ENCODE measurements around the gene BCL11B.

BCL11B gene

DNA sequence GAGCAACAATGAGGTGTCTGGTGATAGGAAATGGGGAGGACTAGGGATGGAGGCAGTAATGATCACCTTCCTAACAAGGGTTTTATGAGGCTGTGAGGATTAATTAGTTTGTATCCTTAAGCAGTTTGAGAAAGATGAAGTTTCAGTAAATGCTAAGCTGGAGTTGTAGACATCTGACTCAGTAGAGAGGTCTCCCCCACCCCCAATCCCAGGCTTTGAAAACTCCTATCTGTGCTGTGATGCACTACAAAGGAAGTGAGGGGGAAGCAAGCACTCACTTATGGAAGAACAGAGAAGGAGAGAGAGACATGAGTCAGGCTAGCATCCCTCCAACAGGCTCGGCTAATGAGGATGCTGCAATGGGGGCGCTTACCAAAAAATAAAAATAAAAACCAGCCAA, 5.5 kb upstream of the BCL11B start:
- TF ChIP-seq, protein P1, sequence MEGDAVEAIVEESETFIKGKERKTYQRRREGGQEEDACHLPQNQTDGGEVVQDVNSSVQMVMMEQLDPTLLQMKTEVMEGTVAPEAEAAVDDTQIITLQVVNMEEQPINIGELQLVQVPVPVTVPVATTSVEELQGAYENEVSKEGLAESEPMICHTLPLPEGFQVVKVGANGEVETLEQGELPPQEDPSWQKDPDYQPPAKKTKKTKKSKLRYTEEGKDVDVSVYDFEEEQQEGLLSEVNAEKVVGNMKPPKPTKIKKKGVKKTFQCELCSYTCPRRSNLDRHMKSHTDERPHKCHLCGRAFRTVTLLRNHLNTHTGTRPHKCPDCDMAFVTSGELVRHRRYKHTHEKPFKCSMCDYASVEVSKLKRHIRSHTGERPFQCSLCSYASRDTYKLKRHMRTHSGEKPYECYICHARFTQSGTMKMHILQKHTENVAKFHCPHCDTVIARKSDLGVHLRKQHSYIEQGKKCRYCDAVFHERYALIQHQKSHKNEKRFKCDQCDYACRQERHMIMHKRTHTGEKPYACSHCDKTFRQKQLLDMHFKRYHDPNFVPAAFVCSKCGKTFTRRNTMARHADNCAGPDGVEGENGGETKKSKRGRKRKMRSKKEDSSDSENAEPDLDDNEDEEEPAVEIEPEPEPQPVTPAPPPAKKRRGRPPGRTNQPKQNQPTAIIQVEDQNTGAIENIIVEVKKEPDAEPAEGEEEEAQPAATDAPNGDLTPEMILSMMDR (IDR thresholded peaks at IDR 0.05; ENCODE audit: low read depth, low read length): no peak
- no peak for DNase-seq (ENCODE audit: extremely low read depth, low read depth)

DNA sequence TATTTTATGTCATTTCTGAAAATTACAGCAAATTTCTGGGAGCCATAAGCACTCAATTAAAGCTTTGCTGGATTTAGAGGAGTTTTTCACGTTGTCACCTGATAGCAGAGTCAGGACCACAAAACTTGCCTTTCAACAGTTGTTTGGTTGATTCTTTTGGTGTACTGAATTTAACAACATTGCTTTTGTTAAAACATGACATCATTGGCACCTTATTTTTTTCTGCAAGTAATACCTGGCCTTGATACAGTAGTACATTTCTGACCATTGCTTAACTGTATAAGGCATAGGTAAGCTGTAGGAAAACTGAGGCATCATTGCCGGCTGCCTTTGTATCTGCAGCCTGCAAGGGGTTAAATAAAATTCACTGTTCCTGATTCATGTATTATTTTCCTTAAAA, 4.5 kb upstream of the BCL11B start:
- no peak for DNase-seq (ENCODE audit: extremely low read depth, low read depth)
- TF ChIP-seq, protein P1 (IDR thresholded peaks at IDR 0.05; ENCODE audit: low read depth, low read length): no peak

DNA sequence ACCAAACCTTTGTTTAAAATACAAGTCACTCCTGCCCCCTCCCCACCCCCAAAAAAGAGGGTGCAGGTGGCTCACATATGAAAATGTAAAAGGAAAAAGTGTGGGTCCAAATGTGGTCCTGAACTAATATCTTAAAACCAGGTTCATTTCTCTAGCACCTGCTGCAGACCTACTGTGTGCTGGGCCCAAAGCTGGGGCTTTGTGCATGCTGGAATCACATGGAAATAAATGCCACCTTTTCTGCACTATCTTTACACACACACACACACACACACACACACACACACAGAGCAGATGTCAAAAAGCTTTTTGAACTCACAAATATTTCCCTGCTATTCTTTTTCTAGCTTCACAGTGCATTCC, 3.2 kb upstream of the BCL11B start:
- no peak for DNase-seq (ENCODE audit: extremely low read depth, low read depth)
- TF ChIP-seq, protein P1 (IDR thresholded peaks at IDR 0.05; ENCODE audit: low read depth, low read length): no peak

DNA sequence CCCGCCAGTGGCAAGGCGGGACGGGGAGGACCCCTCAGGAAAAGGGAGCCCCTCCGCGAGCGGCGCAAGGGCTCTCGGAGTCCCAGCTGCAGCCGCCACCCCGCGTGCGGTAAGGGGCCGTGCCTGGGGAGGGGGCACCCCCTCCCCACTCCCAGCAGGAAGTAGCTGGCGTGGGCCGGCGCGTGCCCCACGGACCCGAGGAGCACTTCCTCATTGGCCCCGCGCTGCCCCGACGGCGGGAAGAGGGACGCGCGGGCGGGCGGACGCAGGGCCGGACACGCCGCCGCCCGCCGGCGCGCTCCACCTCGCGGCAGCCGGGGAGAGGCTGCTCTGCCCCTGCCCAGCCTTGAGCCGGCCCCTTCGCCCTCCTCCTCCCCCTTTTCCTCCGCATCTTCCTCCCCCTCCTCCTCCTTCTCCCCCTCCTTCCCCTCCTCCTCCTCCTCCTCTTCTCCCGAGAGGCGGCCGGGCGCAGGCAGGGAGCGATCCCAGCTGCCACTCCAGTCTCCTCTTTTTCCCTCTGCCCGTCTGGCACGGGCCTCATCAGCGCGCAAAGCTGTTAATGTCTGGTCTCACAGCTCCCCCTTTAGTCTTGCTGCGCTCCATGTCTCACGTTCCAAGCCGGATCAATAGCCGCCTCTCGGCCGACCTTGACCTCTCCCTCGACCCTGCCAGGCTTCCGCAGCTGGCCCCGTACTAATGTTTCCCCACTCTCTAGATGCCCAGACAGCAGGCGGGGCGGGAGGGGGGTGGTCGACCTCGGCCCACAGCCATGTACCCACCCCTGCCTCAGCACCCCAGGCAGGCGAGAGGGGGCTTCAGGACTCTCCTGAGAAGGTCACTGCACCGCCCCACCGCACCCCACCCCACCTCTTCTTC, 2.6 kb upstream of the BCL11B start:
- TF ChIP-seq, protein P1 (IDR thresholded peaks at IDR 0.05; ENCODE audit: low read depth, low read length): peak; percentile 31
- peak; percentile 15 for DNase-seq (ENCODE audit: extremely low read depth, low read depth)

DNA sequence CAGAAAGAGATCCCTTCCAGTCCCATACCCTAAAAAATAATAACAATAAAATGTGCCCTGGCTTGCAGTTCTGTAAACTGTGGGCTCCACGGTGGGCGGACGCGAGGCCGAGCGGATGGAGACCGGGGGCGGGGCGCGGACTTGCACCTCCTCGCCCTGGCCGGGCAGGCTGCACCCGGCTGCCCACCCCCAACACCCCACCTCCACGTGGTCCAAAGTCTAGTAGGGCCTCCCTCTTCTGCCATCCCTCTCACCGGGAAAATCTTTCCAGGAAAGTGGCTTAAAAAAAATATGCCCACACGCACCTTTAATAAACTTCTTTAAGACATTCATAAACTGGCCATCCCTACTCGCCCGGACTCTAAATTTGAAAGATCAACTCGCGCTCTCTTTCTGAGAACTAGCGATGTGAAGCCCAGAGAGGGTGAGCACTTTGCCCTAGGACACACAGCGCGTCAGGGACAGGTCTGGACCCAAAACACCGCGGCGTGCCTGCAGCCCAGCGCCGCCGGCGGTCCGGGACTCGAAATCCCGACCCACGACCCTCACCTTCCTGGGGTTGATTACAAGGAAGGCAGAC, 1.9 kb upstream of the BCL11B start:
- TF ChIP-seq, protein P1 (IDR thresholded peaks at IDR 0.05; ENCODE audit: low read depth, low read length): no peak
- DNase-seq (ENCODE audit: extremely low read depth, low read depth): no peak

DNA sequence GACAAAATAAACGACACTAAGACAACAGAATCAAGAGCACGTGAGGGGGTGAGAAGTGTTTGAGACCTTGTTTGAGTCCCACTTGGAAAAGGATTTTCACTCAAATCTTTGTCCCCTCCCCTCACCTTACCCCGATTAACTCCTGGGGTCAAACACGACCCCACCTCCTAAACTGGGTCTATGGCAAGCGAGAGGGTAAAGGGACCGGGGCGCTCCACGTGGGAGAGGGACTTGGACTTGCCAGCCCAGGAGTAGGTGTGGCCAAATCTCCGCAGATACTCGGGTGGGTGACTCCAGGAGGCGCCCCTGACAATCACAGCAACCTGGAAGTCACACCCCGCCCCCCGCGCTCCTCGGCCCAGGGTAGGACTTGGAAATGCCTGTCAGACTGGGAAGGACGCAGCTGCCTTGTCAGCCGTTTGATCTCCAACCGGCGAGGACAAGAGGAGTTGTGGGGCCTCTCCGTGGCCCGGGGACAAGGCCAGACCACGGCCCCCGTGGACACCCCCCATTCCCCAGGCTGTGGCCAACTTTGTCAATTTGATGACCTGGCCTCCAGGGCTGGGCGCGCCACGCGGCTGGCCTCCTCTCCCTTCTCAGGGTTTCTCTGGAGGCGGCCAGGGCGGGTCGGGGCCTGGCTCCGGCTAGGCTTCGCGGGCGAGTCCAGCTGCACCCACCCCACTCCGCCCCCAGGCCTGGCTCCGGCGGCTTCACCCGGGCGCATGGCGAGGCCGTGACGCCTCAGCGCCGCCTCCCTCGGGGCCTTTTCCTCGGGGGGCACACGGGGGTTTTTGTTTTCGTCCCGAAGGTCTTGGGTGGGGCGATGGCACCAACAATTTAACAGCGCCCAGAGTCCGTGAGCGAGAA, 1.1 kb upstream of the BCL11B start:
- DNase-seq (ENCODE audit: extremely low read depth, low read depth): no peak
- TF ChIP-seq, protein P1 (IDR thresholded peaks at IDR 0.05; ENCODE audit: low read depth, low read length): no peak

DNA sequence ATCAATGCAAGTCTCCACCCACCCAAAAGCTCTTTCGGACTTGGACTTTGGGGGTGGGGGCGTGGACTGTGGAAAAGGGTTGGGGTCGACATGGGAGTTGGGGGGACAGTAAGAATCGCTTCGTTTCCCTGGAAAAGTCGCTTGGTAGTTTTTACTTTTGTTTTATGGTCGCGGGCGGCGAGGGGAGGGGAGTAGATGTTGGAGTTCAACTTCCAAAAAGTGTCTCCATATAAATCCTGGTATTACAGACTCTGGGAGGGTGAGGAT, 568 bp upstream of the BCL11B start:
- TF ChIP-seq, protein P1 (IDR thresholded peaks at IDR 0.05; ENCODE audit: low read depth, low read length): no peak
- no peak for DNase-seq (ENCODE audit: extremely low read depth, low read depth)
